OCI-LY3 (cell line): ENCODE measurements around the gene DGKB.

Source experiments
- EZH2phosphoT487 ChIP-seq: fragments of 200-600 bp; shearing (Covaris generic); IDR thresholded peaks from 2 replicates; pipeline ENCODE4 v1.6.1; 2018; ENCODE audit warnings: antibody characterized with exemption, mixed run types, low read depth
- TF ChIP-seq, protein P1 (sequence below): fragments of 200-600, 300-600 bp; sonication (generic); IDR thresholded peaks from 2 replicates; pipeline ENCODE4 v1.5.1; 2014; ENCODE audit warnings: antibody characterized with exemption, low read length, low read depth

DNA sequence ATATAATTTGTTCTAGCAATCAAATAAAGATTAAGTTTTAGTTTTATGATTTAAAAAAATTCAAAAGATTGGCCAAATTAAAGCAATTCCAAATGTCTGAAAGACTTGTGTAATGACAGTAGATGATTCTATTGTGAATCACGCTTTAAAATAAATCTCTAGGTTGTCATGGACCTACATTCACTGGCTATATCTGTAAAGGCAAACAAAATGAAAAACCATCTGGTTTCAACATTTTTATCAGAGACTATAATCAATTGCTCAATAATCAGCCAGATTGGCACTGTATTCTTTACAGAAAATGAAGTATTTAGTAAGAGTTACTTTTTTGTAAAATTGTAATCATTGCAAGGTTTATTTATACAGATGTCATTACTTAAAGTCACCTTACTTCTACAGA is 60.7 kb downstream of the DGKB start:
- TF ChIP-seq, protein P1, sequence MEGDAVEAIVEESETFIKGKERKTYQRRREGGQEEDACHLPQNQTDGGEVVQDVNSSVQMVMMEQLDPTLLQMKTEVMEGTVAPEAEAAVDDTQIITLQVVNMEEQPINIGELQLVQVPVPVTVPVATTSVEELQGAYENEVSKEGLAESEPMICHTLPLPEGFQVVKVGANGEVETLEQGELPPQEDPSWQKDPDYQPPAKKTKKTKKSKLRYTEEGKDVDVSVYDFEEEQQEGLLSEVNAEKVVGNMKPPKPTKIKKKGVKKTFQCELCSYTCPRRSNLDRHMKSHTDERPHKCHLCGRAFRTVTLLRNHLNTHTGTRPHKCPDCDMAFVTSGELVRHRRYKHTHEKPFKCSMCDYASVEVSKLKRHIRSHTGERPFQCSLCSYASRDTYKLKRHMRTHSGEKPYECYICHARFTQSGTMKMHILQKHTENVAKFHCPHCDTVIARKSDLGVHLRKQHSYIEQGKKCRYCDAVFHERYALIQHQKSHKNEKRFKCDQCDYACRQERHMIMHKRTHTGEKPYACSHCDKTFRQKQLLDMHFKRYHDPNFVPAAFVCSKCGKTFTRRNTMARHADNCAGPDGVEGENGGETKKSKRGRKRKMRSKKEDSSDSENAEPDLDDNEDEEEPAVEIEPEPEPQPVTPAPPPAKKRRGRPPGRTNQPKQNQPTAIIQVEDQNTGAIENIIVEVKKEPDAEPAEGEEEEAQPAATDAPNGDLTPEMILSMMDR: no peak
- no peak for TF ChIP-seq EZH2phosphoT487
